Fibroblast of skin of right quadriceps (primary cell): ENCODE results near the gene XIST.
"Not testable (repeated sequence)": the region's sequence is repeated elsewhere in the genome, so short reads cannot be mapped to it uniquely, and the experiment has no call there.

Experiments used
- DNase-seq: peaks from one replicate; pipeline ENCODE4 v3.0.0-alpha.2; 2013

The XIST gene

GRCh38 chrX:73852467-73852866 is at the start of gene XIST:
XIST (minus strand) TSS chrX:73852714.
- no peak for DNase-seq

- DNase-seq = not testable (repeated sequence)
Observed at GRCh38 chrX:73898315-73898714, 45.8 kb upstream of the XIST start.

GRCh38 chrX:73892515-73893090 is 40.1 kb upstream of the XIST start:
- DNase-seq = not testable (repeated sequence)

- DNase-seq = not testable (repeated sequence)
Observed at GRCh38 chrX:73882260-73882659, 29.7 kb upstream of the XIST start.

GRCh38 chrX:73877687-73878086 is 25.2 kb upstream of the XIST start:
- DNase-seq = peak; percentile 1

GRCh38 chrX:73876911-73877310 is 24.4 kb upstream of the XIST start:
- no peak for DNase-seq

GRCh38 chrX:73868916-73869315 is 16.4 kb upstream of the XIST start:
- DNase-seq = no peak

- DNase-seq = no peak
Observed at GRCh38 chrX:73867144-73867543, 14.6 kb upstream of the XIST start.

GRCh38 chrX:73863852-73864251 is 11.3 kb upstream of the XIST start:
- DNase-seq = no peak

GRCh38 chrX:73863268-73863667 is 10.8 kb upstream of the XIST start:
- DNase-seq = no peak

GRCh38 chrX:73859622-73860021 is 7.1 kb upstream of the XIST start:
- no peak for DNase-seq

GRCh38 chrX:73855546-73855945 is 3.0 kb upstream of the XIST start:
- DNase-seq = peak; percentile 57

- DNase-seq = no peak
Observed at GRCh38 chrX:73852022-73852421, 492 bp downstream of the XIST start.

- no peak for DNase-seq
Observed at GRCh38 chrX:73851014-73852009, 1.2 kb downstream of the XIST start.

GRCh38 chrX:73850124-73851013 is 2.1 kb downstream of the XIST start:
- peak; percentile 2 for DNase-seq

GRCh38 chrX:73849073-73849472 is 3.4 kb downstream of the XIST start:
- DNase-seq = no peak

- DNase-seq = no peak
Observed at GRCh38 chrX:73847991-73848390, 4.5 kb downstream of the XIST start.

GRCh38 chrX:73847100-73847499 is 5.4 kb downstream of the XIST start:
- DNase-seq = no peak

- DNase-seq = no peak
Observed at GRCh38 chrX:73842541-73843234, 9.8 kb downstream of the XIST start.

GRCh38 chrX:73841337-73841736 is 11.2 kb downstream of the XIST start:
- DNase-seq = no peak

GRCh38 chrX:73840120-73840924 is 12.2 kb downstream of the XIST start:
- no peak for DNase-seq

GRCh38 chrX:73839152-73839551 is 13.4 kb downstream of the XIST start:
- no peak for DNase-seq
